ENCODE results near the gene NXPE4.
"Not testable (repeated sequence)": the region's sequence is repeated elsewhere in the genome, so short reads cannot be mapped to it uniquely, and the experiment has no call there.

Gene NXPE4

GRCh38 chr11:114610550-114610949 lies 15.0 kb upstream of the NXPE4 start:
- DNase-seq (ENCODE audit: low read depth): no peak

- DNase-seq (ENCODE audit: low read depth): no peak
Observed at GRCh38 chr11:114609429-114609828, 13.8 kb upstream of the NXPE4 start.

- DNase-seq (ENCODE audit: low read depth): not testable (repeated sequence)
Observed at GRCh38 chr11:114608605-114609004, 13.0 kb upstream of the NXPE4 start.

- DNase-seq (ENCODE audit: low read depth): no peak
Observed at GRCh38 chr11:114607753-114608459, 12.3 kb upstream of the NXPE4 start.

- not testable (repeated sequence) for DNase-seq (ENCODE audit: low read depth)
Observed at GRCh38 chr11:114606802-114607075, 11.2 kb upstream of the NXPE4 start.

- DNase-seq (ENCODE audit: low read depth): no peak
Observed at GRCh38 chr11:114606003-114606801, 10.6 kb upstream of the NXPE4 start.

GRCh38 chr11:114605370-114605769 lies 9.8 kb upstream of the NXPE4 start:
- no peak for DNase-seq (ENCODE audit: low read depth)

GRCh38 chr11:114604886-114605285 lies 9.3 kb upstream of the NXPE4 start:
- no peak for DNase-seq (ENCODE audit: low read depth)

GRCh38 chr11:114604179-114604813 lies 8.7 kb upstream of the NXPE4 start:
- DNase-seq (ENCODE audit: low read depth): no peak

- DNase-seq (ENCODE audit: low read depth): not testable (repeated sequence)
Observed at GRCh38 chr11:114603151-114603550, 7.6 kb upstream of the NXPE4 start.

- DNase-seq (ENCODE audit: low read depth): no peak
Observed at GRCh38 chr11:114598461-114598860, 2.9 kb upstream of the NXPE4 start.

GRCh38 chr11:114596175-114596919 lies 761 bp upstream of the NXPE4 start:
- DNase-seq (ENCODE audit: low read depth): no peak

- DNase-seq (ENCODE audit: low read depth): no peak
Observed at GRCh38 chr11:114594703-114595102, 883 bp downstream of the NXPE4 start.

GRCh38 chr11:114587398-114587953 lies 8.1 kb downstream of the NXPE4 start:
- no peak for DNase-seq (ENCODE audit: low read depth)

GRCh38 chr11:114586797-114587196 lies 8.8 kb downstream of the NXPE4 start:
- DNase-seq (ENCODE audit: low read depth): no peak

GRCh38 chr11:114571712-114572111 lies 23.9 kb downstream of the NXPE4 start:
- DNase-seq (ENCODE audit: low read depth): no peak

- DNase-seq (ENCODE audit: low read depth): no peak
Observed at GRCh38 chr11:114569801-114570200, 25.8 kb downstream of the NXPE4 start.

GRCh38 chr11:114566276-114566675 lies 29.3 kb downstream of the NXPE4 start:
- no peak for DNase-seq (ENCODE audit: low read depth)

- DNase-seq (ENCODE audit: low read depth): no peak
Observed at GRCh38 chr11:114564831-114565230, 30.8 kb downstream of the NXPE4 start.

- DNase-seq (ENCODE audit: low read depth): no peak
Observed at GRCh38 chr11:114563077-114563476, 32.5 kb downstream of the NXPE4 start.

- no peak for DNase-seq (ENCODE audit: low read depth)
Observed at GRCh38 chr11:114562166-114562916, 33.2 kb downstream of the NXPE4 start.
